HG03196 (cell line): Measurements from ENCODE around the gene MOGAT1.
"Not testable (repeated sequence)": the region's sequence is repeated elsewhere in the genome, so short reads cannot be mapped to it uniquely, and the experiment has no call there.

Experiments
- ATAC-seq: cut with Tn5 transposase; IDR thresholded peaks from one replicate; pipeline ENCODE4 v1.9.1; 2021; ENCODE audit not compliant: unreplicated experiment

The MOGAT1 gene

DNA sequence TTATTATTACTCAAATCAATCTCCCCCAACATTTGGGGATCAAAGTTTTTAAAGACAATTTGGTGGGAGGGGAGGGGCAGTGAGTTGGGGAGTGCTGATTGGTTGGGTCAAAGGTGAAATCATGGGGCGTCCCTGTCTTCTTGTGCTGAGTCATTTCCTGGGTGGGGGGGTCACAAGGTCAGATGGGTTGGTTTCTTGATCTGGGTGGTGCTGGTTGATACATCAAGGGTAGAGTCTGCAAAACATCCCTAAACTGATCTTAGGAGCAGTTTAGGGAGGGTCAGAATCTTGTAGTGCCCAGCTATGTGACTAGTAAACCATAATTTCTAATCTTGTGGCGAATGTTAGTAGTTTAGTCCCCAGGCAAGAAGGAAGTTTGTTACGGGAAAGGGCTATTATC lies 67.4 kb downstream of the MOGAT1 start:
- ATAC-seq = no peak

DNA sequence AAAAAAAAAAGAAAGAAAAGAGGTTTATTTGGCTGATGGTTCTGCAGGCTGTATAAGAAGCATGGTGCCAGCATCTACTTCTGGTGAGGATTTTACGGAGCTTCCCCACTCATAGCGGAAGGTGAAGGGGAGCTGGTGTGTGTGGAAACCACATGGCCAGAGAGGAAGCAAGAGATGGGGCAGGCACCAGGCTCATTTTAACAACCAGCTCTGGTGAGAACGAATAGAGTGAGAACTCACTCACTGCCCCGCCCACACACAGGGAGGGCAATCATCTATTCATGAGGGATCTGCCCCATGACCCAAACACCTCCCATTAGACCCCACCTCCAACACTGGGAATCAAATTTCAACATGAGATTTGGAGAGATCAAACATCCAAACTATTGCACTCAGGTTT lies 68.5 kb downstream of the MOGAT1 start:
- ATAC-seq = no peak

- ATAC-seq = no peak
Observed at GRCh38 chr2:222743251-222743812, 71.9 kb downstream of the MOGAT1 start.

DNA sequence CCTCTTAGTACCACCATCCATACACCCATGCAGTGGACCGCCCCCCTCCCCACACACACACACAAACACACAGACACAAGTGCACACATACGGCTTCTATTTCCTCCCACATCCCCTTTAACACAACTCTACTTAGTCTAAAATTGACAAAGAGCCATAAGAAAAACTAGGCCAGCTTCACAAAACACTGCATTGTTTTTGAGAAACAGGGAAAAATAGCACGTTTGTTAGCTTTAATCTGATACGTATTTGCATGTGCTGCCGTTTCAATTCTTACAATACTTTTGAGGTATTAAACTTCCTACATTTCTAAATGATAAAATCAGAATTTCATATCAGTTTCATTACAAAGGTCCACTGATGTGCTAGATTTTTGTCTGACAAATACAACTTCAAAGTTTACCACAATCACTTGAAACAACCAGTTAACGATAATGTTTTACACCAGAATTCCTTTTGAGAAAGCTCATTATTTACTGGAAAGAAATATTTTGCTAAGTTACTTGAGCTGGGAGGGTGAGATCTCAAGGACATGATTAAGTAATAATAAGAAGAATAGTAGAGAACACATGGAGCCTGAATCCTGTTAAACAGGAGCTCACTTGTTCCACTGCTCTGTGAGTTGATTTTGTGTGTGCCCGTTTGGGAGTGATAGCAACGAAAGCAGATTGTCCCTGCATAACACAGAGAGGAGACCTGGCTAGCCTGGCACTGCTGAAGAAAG lies 74.5 kb downstream of the MOGAT1 start:
- ATAC-seq = no peak

DNA sequence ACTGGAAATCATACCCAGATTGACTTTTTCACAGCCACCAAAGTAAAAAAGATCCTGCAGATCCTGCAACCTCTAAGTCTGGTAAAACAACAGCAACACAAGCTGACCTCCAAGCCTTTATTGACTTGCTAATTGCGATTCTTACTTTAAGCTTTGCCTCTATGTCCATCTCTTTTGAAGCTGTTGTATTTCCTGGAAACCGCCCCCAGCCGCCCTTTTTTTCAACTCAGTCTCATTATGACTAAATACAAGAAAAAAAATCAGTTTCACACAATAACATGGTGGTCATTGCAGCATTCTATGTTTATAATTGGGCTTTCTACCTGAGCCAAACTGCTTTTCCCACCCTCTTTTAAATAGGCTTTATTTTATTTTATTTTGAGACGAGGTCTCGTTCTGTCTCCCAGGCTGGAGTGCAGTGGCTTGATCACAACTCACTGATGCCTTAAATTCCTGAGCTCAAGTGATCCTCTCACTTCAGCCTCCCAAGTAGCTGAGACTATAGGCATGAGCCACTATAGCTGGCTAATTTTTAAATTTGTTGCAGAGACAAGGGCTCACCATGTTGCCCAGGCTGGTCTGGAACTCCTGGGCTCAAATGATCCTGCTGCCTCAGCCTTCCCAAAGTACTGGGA lies 76.2 kb downstream of the MOGAT1 start:
- ATAC-seq = no peak

DNA sequence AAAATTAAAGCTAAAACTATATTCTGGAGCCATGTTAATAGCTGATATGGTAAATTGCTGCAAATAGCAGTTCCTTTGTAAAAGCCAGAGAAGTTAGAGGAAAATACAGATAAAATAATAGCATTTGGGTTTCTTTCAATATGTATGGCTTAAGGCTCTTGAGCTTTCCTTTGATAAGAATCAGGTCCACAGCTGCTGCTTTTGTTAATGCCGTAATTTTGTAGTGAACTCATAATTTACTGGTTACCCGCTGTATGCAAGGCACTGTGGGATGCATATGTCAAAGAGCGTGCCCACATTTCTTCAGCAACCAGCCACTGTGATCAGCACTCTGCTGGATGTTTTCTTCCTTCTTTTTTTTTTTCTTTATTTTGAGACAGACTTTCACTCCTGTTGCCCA lies 79.1 kb downstream of the MOGAT1 start:
- no peak for ATAC-seq

DNA sequence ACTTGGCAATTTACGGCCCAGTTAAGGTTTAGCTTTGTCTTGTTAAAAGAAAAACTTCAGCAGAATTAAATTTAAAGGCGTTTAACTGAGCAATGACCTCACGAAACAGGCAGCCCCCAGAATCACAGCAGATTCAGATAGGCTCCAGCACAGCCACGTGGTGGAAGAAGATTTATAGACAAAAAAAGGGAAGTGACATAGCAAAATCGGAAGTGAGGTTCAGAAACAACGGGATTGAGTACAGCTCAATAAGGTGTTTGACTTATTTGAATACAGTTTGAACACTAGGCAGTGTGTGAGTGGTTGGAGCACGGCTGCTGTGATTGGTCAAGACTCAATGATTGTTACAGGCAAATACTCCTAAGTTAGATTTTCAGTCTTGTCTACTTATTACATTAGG lies 79.8 kb downstream of the MOGAT1 start:
- ATAC-seq = no peak

- no peak for ATAC-seq
Observed at GRCh38 chr2:222751821-222752719, 80.6 kb downstream of the MOGAT1 start.

DNA sequence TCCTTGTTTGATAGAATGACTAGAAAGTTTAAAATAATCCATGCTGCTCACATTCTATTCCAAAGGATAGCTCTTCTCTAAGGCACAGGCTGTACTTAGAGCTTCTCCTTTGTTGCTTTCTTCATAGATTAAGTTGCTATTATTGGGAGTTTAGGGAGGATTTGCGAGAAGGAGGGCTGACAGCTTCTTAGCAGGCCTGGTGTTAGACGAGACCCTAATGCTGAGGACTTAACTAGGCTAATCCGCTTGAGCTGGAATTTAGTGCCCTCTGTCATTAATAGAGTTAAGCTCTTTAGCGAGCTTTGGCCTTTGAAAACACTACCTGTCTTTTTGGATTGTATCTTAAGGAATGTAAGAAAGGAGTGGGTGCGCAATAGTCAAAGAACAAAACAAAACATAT lies 81.3 kb downstream of the MOGAT1 start:
- no peak for ATAC-seq

DNA sequence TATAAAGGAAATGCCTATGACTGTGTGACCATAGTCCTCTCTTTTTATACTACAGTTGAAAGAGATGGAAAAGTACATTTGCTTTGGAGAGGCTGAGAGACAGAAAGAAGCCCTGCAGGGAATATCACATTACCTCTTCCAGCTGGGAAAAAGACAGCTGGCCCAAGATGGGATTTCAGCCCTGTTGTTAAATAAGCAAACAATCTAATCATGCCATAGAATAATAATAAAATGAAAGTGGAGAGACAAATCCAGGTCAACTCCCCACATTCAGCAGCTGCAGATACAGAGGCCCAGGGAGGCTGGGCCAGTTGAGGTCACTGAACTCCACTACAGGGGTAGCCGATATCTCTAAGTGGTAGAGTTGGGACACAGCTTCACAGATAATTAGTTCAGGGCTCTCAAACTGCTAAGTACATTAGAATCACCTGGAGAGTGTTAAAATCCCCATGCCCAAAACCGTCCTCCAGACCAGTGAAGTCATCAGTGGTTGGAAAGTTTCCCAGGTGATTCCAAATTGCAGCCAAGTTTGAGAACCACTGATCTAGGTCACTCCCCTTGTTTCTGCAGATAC lies 81.9 kb downstream of the MOGAT1 start:
- no peak for ATAC-seq

GRCh38 chr2:222754324-222754930 lies 83.0 kb downstream of the MOGAT1 start:
- ATAC-seq = no peak

- ATAC-seq = not testable (repeated sequence)
Observed at GRCh38 chr2:222755593-222755992, 84.1 kb downstream of the MOGAT1 start.

GRCh38 chr2:222756362-222756831 lies 84.9 kb downstream of the MOGAT1 start:
- ATAC-seq = no peak

GRCh38 chr2:222756951-222757650 lies 85.6 kb downstream of the MOGAT1 start:
- no peak for ATAC-seq
